ENCODE data around the gene TMEM238L.

The TMEM238L gene

GRCh38 chr17:10775058-10775457, 28.8 kb downstream of the TMEM238L start:
- no peak for FAIRE-seq
- DNase-seq (ENCODE audit: insufficient read length, low spot score) = no peak

DNA sequence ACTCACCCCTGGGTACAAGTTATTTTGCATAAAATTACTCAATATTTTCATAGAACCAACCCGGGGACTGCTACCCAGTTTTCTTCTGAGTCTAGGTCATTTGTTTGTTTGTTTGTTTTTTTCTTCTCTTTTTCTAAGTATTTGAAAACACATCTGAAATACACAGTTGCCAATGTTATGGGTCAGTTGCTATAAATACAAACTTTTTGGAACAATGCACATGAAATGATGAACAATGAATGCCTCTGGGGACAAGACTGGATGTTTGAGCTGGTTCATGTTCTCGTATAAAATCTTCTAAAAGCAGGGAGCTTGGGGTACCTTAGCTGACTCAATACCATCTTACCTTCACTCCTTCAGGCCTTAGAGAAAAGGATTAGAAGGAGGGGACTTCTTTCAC, 30.5 kb downstream of the TMEM238L start:
- no peak for FAIRE-seq

More at GRCh38 chr17:10775058-10775457, 28.8 kb downstream of the TMEM238L start:
- TF ChIP-seq POLR2A (IDR thresholded peaks at IDR 0.05; ENCODE audit: low read depth, low read length) = no peak

GRCh38 chr17:10772425-10773380, 31.2 kb downstream of the TMEM238L start:
- no peak for FAIRE-seq
- peak; percentile 19 for DNase-seq (ENCODE audit: insufficient read length, low spot score)
- no peak for TF ChIP-seq POLR2A (IDR thresholded peaks at IDR 0.05; ENCODE audit: low read depth, low read length)

More for the DNA sequence above, 30.5 kb downstream of the TMEM238L start:
- DNase-seq (ENCODE audit: insufficient read length, low spot score) = no peak
- no peak for TF ChIP-seq POLR2A (IDR thresholded peaks at IDR 0.05; ENCODE audit: low read depth, low read length)

- TF ChIP-seq POLR2A (IDR thresholded peaks at IDR 0.05; ENCODE audit: low read depth, low read length) = no peak
- DNase-seq (ENCODE audit: insufficient read length, low spot score) = no peak
- FAIRE-seq = no peak
These were observed 32.8 kb downstream of the TMEM238L start for GRCh38 chr17:10771148-10771547.

DNA sequence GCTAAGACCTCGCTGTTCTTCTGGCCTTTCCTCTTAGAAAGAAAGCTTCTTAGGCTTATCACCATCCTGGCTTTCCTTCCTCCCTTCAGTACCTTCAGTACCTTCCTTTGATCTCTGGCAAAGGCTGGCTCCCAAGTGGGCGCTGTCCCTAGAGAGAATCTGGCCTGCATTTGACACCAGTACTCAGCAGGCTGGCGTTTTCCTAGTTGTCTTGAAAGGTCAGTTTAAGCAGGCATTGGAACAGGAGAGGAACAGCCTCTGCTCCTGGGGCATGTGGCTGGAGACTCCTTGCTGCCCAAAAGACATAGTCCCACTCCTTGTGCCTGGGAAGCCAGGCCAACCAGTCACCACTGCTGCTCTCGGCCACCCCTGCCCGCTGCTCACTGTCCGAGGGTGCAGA, 34.1 kb downstream of the TMEM238L start:
- TF ChIP-seq POLR2A (IDR thresholded peaks at IDR 0.05; ENCODE audit: low read depth, low read length) = no peak
- FAIRE-seq (no peak), DNase-seq (ENCODE audit: insufficient read length, low spot score) (no peak)

DNA sequence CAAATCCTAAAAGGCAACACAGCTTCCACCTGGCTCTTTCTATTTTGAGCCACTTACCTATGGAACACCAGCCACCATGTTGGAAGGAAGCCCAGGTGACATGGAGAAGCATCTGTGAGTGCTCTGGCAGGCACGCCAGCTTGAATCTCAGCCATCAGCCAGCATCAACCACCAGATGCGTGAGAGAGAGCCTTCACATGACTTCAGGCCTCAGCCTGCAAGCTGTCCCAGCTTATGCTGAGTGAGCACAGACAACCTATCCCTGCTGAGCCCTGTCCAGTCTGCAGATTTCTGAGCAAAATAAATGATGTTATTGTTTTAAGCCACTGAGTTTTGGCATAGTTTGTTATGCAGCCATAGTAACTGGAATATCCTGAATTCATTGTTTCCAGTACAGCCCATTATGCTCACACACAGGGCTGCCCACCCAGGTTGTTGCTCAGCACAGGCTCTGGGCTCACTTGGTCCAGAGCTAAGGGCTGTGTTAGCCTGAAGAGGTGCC, 35.1 kb downstream of the TMEM238L start:
- DNase-seq (ENCODE audit: insufficient read length, low spot score) = no peak
- FAIRE-seq = no peak
- no peak for TF ChIP-seq POLR2A (IDR thresholded peaks at IDR 0.05; ENCODE audit: low read depth, low read length)

GRCh38 chr17:10767232-10767631, 36.7 kb downstream of the TMEM238L start:
- FAIRE-seq (no peak), DNase-seq (ENCODE audit: insufficient read length, low spot score) (no peak)
- TF ChIP-seq POLR2A (IDR thresholded peaks at IDR 0.05; ENCODE audit: low read depth, low read length) = no peak

DNA sequence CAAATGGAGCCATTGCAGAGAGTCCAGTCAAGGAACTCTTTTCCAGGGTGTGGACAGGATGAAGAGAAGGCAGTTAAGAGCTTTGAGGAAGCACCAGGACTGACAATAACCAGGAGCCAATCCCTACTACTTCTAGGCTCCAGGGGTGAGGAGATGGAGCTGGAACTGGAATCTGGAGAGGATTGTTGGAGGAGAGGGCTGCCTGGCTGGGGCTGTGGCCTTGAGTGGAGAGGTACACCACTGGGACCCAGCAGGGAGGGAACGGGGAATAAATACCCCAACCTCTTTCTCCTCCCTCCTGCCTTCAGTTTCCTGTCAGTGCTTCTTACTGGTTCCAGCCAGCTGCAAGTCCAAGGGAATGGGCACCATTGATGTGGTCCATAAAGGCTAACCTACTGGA, 41.9 kb downstream of the TMEM238L start:
- FAIRE-seq (no peak), DNase-seq (ENCODE audit: insufficient read length, low spot score) (no peak)
- no peak for TF ChIP-seq POLR2A (IDR thresholded peaks at IDR 0.05; ENCODE audit: low read depth, low read length)

DNA sequence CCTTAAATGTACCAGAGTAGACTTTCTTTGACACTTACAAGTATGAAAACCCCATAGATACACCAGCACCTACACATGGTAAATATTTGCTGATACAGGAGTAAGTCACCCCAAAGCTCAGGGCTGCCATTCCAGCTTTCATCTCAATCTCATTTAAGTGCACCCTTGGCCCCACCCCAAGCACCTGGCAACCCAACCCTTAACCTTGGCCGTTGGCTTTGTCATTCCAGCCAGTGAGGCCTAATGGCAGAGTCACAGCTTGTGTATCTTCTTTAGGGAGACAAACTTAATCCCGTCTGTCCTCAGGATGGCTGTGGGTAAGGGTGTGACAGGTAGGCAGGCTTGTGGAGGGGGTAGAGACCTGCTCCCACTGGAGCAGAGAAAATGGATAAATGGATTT, 42.6 kb downstream of the TMEM238L start:
- DNase-seq (ENCODE audit: insufficient read length, low spot score) = no peak
- FAIRE-seq = no peak
- no peak for TF ChIP-seq POLR2A (IDR thresholded peaks at IDR 0.05; ENCODE audit: low read depth, low read length)

- TF ChIP-seq POLR2A (IDR thresholded peaks at IDR 0.05; ENCODE audit: low read depth, low read length) = no peak
- no peak for DNase-seq (ENCODE audit: insufficient read length, low spot score)
- no peak for FAIRE-seq
These were observed 45.8 kb downstream of the TMEM238L start for GRCh38 chr17:10758062-10758461.

- DNase-seq (ENCODE audit: insufficient read length, low spot score) (no peak), FAIRE-seq (no peak)
- TF ChIP-seq POLR2A (IDR thresholded peaks at IDR 0.05; ENCODE audit: low read depth, low read length) = no peak
These were observed 46.3 kb downstream of the TMEM238L start for GRCh38 chr17:10757647-10758046.

- FAIRE-seq (no peak), DNase-seq (ENCODE audit: insufficient read length, low spot score) (no peak)
- TF ChIP-seq POLR2A (IDR thresholded peaks at IDR 0.05; ENCODE audit: low read depth, low read length) = no peak
These were observed 46.8 kb downstream of the TMEM238L start for GRCh38 chr17:10757067-10757466.

GRCh38 chr17:10756619-10757018, 47.3 kb downstream of the TMEM238L start:
- no peak for DNase-seq (ENCODE audit: insufficient read length, low spot score)
- TF ChIP-seq POLR2A (IDR thresholded peaks at IDR 0.05; ENCODE audit: low read depth, low read length) = no peak
- no peak for FAIRE-seq

DNA sequence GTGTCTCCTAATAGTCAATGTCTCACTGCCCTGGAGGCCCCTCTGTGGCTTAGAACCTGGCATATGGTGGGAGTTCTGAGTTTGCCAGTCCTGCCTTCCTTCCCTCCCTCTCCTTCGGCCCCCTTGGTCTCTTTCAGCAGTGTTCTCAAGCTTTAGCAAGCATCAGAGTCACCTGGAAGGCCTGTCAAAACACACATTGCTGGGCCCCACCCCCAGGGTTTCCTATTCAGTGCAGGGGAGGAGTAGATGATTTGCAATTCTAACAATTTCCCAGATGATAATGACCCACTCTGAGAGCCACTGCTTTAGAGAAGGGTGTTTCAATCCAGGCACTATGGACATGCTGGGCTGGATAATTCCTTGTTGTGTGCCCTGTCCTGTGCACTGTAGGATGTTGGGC, 47.7 kb downstream of the TMEM238L start:
- no peak for TF ChIP-seq POLR2A (IDR thresholded peaks at IDR 0.05; ENCODE audit: low read depth, low read length)
- no peak for FAIRE-seq
- no peak for DNase-seq (ENCODE audit: insufficient read length, low spot score)

DNA sequence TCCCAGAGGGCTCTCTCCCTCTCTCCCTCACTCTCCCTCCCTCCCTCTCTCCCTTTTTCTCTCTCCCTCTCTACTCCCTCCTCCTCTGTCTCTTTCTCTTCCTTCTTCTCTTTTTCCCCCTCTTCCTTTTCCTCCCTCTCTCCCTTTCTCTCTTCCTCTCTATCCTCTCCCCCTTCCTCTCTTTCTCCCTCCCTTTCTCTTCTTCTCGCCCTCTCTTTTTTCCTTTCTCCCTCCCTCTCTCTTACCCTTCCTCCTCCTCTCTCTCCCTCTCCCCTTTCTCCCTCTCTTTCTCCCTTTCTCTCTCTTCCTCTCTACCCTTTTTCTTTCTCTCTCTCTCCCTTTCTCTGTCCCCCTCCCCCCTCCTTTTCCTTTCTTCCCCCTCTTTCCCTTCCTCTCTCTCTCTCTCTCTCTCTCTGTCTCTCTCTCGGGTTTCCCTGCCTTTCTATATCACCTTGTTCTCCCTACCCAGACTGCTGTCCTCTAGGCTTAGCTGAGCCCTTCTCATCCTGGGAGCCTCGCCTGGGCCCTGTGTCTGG, 48.2 kb downstream of the TMEM238L start:
- FAIRE-seq = no peak
- no peak for TF ChIP-seq POLR2A (IDR thresholded peaks at IDR 0.05; ENCODE audit: low read depth, low read length)
- no peak for DNase-seq (ENCODE audit: insufficient read length, low spot score)

Data from H54 (cell line).